Stimulated activated CD8-positive, alpha-beta memory T cell treated with anti-CD3 and anti-CD28 coated beads, Interleukin-15, amount 100 ng/mL, for 4 hours (primary cell): ENCODE results near the gene RPL39L.

Experiments
- DNase-seq, 2 donors: peaks; one replicate each; pipeline ENCODE4 v3.0.0-alpha.2; 2020; ENCODE audit warnings: low read depth in 2 of 2

Gene RPL39L

GRCh38 chr3:187098923-187099512 is 40.3 kb downstream of the RPL39L start:
- no peak for DNase-seq

GRCh38 chr3:187093320-187093719 is 46.0 kb downstream of the RPL39L start:
- DNase-seq: no peak

GRCh38 chr3:187088701-187089100 is 50.6 kb downstream of the RPL39L start:
- DNase-seq: no peak

- DNase-seq: no peak
These were observed 52.5 kb downstream of the RPL39L start for GRCh38 chr3:187086831-187087230.

- no peak for DNase-seq
These were observed 53.4 kb downstream of the RPL39L start for GRCh38 chr3:187085933-187086332.

- no peak for DNase-seq
These were observed 54.2 kb downstream of the RPL39L start for GRCh38 chr3:187085021-187085666.

GRCh38 chr3:187084580-187084979 is 54.7 kb downstream of the RPL39L start:
- no peak for DNase-seq

GRCh38 chr3:187084126-187084525 is 55.2 kb downstream of the RPL39L start:
- no peak for DNase-seq

- no peak for DNase-seq
These were observed 56.4 kb downstream of the RPL39L start for GRCh38 chr3:187082758-187083375.

GRCh38 chr3:187080799-187081450 is 58.4 kb downstream of the RPL39L start:
- no peak for DNase-seq

GRCh38 chr3:187079090-187080022 is 59.9 kb downstream of the RPL39L start:
- DNase-seq: no peak

- DNase-seq: no peak
These were observed 61.8 kb downstream of the RPL39L start for GRCh38 chr3:187077537-187077936.

GRCh38 chr3:187077085-187077484 is 62.2 kb downstream of the RPL39L start:
- no peak for DNase-seq

- DNase-seq: no peak
These were observed 63.0 kb downstream of the RPL39L start for GRCh38 chr3:187076297-187076696.

GRCh38 chr3:187074846-187075245 is 64.5 kb downstream of the RPL39L start:
- DNase-seq: no peak

- no peak for DNase-seq
These were observed 65.7 kb downstream of the RPL39L start for GRCh38 chr3:187073581-187074098.

- no peak for DNase-seq
These were observed 66.8 kb downstream of the RPL39L start for GRCh38 chr3:187072511-187072910.

GRCh38 chr3:187072102-187072501 is 67.2 kb downstream of the RPL39L start:
- no peak for DNase-seq
